GM12891 (cell line): Measurements from ENCODE around the gene KIF26A.

ENCODE experiments used
- PAX5 ChIP-seq: IDR thresholded peaks from 2 replicates; pipeline ENCODE4 v1.6.1; 2011; ENCODE audit warnings: low read length, moderate library complexity, mild to moderate bottlenecking; ENCODE audit not compliant: insufficient read depth, severe bottlenecking
- POLR2A ChIP-seq: IDR thresholded peaks from 2 replicates; pipeline ENCODE4 v1.6.1; 2011; ENCODE audit warnings: low read depth, low read length, control low read depth
- POLR2AphosphoS5 ChIP-seq: IDR thresholded peaks from 2 replicates; pipeline ENCODE4 v1.6.1; 2011; ENCODE audit warnings: low read depth, low read length, control low read depth
- POU2F2 ChIP-seq: IDR thresholded peaks from 2 replicates; pipeline ENCODE4 v1.6.1; 2011; ENCODE audit warnings: low read depth, mild to moderate bottlenecking, control low read depth, low read length, moderate library complexity
- SPI1 ChIP-seq: IDR thresholded peaks from 2 replicates; pipeline ENCODE4 v1.6.1; 2011; ENCODE audit warnings: low read depth, low read length, control low read depth
- TAF1 ChIP-seq: IDR thresholded peaks from 2 replicates; pipeline ENCODE4 v1.6.1; 2011; ENCODE audit warnings: low read depth, low read length, control low read depth

GRCh38 chr14:104211741-104212140 is 73.4 kb downstream of the KIF26A start:
- TF ChIP-seq POLR2A (no peak), POLR2AphosphoS5 (no peak), TAF1 (no peak), SPI1 (no peak), PAX5 (no peak), POU2F2 (no peak)
